HEK293T (cell line): ENCODE data around the gene TMEM178B.

Experiments
- ARNT ChIP-seq: fragments of 450-650 bp; IDR thresholded peaks from 2 replicates; pipeline ENCODE4 v1.6.1; 2017; ENCODE audit warnings: mild to moderate bottlenecking
- BHLHE40 ChIP-seq: fragments of 450-650 bp; IDR thresholded peaks from 2 replicates; pipeline ENCODE4 v1.6.1; 2016; ENCODE audit warnings: mild to moderate bottlenecking, moderate library complexity, borderline replicate concordance
- ELF4 ChIP-seq: fragments of 450-650 bp; IDR thresholded peaks from 2 replicates; pipeline ENCODE4 v1.6.1; 2017; ENCODE audit warnings: antibody characterized with exemption
- FOXA1 ChIP-seq: fragments of 450-650 bp; IDR thresholded peaks from 2 replicates; pipeline ENCODE4 v1.6.1; 2016; ENCODE audit warnings: mild to moderate bottlenecking
- FOXK2 ChIP-seq: fragments of 450-650 bp; IDR thresholded peaks from 2 replicates; pipeline ENCODE4 v1.6.1; 2016; ENCODE audit warnings: mild to moderate bottlenecking
- NFRKB ChIP-seq: fragments of 450-650 bp; IDR thresholded peaks from 2 replicates; pipeline ENCODE4 v1.6.1; 2016; ENCODE audit warnings: mild to moderate bottlenecking, moderate library complexity
- PKNOX1 ChIP-seq: fragments of 450-650 bp; IDR thresholded peaks from 2 replicates; pipeline ENCODE4 v1.6.1; 2016
- SP1 ChIP-seq: fragments of 450-650 bp; IDR thresholded peaks from 2 replicates; pipeline ENCODE4 v1.6.1; 2017
- SUZ12 ChIP-seq: fragments of 450-650 bp; IDR thresholded peaks from 2 replicates; pipeline ENCODE4 v1.6.1; 2016; ENCODE audit warnings: mild to moderate bottlenecking
- ZNF384 ChIP-seq: fragments of 450-650 bp; IDR thresholded peaks from 2 replicates; pipeline ENCODE4 v1.6.1; 2016

GRCh38 chr7:141288626-141289025 lies 214.8 kb downstream of the TMEM178B start:
- TF ChIP-seq ZNF384 (no peak), SP1 (no peak), ARNT (no peak), BHLHE40 (no peak), NFRKB (no peak), PKNOX1 (no peak), SUZ12 (no peak), FOXA1 (no peak), FOXK2 (no peak), ELF4 (no peak)
